Measurements from ENCODE around the gene AGFG1.
"Not testable (repeated sequence)": the region's sequence is repeated elsewhere in the genome, so short reads cannot be mapped to it uniquely, and the experiment has no call there.

The AGFG1 gene

GRCh38 chr2:227551836-227552235 is 79.9 kb downstream of the AGFG1 start:
- DNase-seq, result no peak

DNA sequence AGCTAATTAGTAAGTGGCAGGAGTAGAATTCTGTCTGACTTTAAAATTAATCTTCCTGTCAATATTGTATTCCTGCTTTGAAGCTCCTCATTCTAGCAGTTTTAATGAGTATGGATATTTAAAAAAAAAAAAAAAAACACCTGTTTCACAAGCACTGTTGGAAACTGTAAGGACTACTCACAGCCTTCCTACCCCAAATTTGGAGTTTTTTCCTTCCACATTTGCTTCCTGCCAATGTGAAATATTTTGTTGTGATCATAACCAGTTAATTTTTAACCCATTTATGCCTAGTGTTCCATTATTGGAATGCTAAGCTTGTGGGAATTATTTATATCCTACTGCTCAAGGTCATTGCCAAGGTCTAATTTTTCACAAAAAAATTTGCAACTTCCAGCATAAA is 90.6 kb downstream of the AGFG1 start:
- no peak for DNase-seq

DNA sequence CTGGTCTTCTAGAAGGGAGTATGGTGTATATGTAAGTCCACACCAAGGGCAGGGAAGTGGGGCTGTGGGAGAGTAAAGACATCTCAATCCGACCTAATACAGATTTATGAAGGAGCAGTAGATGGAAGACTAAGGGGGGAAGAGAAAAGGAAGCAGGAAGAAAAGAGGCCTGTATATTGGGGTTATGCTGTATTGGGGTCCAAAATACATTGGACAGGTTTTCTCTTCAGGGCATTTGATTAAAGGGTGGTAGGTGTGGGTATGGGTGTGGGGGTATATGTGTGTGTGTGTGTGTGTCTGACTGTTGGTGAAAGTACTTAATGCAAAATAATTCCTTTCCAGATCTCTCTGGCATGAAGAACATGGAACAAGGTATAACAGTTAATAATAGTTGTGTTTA is 93.1 kb downstream of the AGFG1 start:
- DNase-seq, result no peak

- DNase-seq, result no peak
Measured at GRCh38 chr2:227566012-227566411, 94.1 kb downstream of the AGFG1 start.

GRCh38 chr2:227568852-227569169 is 96.9 kb downstream of the AGFG1 start:
- DNase-seq, result no peak

DNA sequence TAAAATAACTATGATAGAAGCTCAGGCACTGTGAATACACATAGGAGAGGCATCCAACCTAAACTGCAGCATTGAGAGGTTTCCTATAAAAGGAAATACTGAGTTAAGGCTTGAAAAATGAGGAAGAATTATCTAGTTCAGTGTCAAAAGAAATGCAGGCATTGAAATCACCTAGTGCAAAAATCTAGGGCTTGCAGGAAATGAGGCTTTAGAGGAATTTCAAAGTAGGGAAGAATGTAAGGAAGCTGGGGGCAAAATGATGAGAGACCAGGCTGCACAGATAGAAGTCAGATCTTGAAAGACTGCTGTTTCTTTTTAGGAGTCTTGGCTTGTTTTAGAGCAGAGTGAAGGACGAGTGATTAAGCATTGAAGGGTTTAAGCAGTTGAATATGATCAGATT is 98.7 kb downstream of the AGFG1 start:
- DNase-seq, result no peak

- DNase-seq, result no peak
Measured at GRCh38 chr2:227576110-227576509, 104.2 kb downstream of the AGFG1 start.

DNA sequence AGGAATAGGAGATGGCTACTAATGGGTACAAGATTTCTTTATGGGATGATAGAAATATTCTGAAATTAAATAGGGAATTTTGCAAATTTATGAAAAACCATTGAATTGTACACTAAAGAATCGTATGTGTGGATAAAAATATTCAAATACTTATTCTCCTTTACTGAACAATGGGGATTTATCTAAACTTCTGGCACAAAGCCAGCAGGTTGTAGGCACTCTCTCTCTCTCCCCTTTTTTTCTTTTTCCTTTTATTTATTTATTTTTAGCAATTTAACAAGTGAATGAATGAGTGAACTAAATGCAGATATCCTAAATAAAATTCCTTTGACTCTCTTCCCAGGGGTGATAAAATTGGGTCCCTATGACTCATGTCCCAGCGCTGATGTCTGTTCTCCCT is 104.9 kb downstream of the AGFG1 start:
- no peak for DNase-seq

DNA sequence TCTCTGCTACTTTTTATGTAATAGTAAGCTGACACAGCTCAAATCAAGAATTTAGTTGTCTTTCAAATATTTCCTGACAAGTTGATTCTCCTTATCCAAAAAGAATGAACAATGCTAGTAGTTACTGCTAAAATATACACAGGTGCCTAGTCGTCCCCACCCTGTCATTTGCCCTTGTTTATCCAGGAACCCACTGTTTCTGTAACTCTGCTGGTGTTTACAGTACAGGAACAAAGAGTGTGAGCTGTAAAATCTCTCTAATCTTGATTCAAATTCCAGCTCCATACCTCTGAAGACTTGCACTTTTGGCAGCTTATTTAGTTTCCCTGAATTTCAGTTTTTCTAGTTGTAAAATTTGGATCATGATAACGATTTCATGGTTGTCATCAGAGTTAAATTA is 105.6 kb downstream of the AGFG1 start:
- DNase-seq, result no peak

GRCh38 chr2:227578642-227579041 is 106.7 kb downstream of the AGFG1 start:
- DNase-seq, result no peak

- DNase-seq, result no peak
Measured at GRCh38 chr2:227579791-227580190, 107.8 kb downstream of the AGFG1 start.

GRCh38 chr2:227582369-227582768 is 110.4 kb downstream of the AGFG1 start:
- DNase-seq, result no peak

GRCh38 chr2:227592694-227593387 is 120.9 kb downstream of the AGFG1 start:
- DNase-seq, result no peak

GRCh38 chr2:227595797-227596196 is 123.8 kb downstream of the AGFG1 start:
- no peak for DNase-seq

DNA sequence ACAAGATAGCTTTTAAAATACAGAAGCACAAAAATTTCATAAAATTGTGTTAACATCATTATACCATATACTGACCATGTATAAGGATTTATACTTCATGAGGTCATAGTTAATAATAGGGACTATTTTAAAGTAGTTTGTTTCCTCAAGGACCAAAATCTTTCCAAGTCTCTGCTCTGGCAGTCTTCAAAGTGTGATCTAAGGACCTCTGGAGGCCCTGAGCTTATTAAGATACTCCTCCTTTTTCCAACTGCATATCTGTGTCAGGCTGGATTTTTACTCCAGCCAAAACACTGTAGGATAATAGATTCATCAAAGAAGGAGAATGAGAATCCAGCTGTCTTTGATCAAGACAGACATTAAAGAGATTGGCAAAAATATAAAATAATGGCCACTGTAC is 125.1 kb downstream of the AGFG1 start:
- DNase-seq, result no peak

GRCh38 chr2:227597998-227598397 is 126.0 kb downstream of the AGFG1 start:
- no peak for DNase-seq

GRCh38 chr2:227598835-227599503 is 127.0 kb downstream of the AGFG1 start, which contains the start of gene SCYGR2:
Gene SCYGR2 (plus strand): TSS chr2:227598893. CDS start chr2:227598893, 0 bp downstream.
- DNase-seq, result not testable (repeated sequence)

DNA sequence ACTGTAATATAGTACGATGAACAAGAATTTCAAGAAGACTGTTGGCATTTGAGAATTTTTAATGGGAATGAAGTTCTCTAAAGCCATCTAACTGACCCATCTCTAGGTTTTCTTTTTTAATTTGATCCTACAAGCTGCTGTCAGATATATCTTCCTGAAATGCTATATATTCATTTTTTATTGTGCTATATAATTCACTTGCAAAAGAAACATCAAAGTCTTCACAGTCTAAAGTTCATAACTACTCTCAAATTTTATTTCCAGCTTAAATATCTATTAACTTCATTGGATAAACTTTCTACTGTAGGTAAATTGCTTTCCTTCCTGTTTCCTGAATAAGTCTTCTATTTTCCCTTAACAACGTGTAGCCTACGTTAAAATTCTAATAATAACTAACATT is 130.4 kb downstream of the AGFG1 start:
- no peak for DNase-seq

DNA sequence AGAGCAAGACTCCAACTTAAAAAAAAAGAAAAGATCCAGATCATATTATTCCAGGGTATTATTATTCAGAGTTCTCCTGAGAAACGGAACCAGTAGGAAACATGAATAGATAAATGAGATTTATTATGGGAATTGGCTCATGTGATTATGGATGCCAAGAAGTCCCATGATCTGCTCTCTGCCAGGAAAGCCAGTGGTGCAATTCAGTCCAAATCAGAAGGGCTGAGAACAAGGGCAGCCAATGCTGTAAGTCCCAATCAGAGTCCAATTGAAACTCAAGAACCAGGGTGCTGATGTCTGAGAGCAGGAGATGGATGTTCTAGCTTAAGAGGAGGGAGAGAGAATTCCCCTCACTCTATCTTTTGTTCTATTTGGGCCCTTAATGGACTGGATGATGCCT is 134.5 kb downstream of the AGFG1 start:
- no peak for DNase-seq

- DNase-seq, result no peak
Measured at GRCh38 chr2:227607941-227608340, 136.0 kb downstream of the AGFG1 start.

DNA sequence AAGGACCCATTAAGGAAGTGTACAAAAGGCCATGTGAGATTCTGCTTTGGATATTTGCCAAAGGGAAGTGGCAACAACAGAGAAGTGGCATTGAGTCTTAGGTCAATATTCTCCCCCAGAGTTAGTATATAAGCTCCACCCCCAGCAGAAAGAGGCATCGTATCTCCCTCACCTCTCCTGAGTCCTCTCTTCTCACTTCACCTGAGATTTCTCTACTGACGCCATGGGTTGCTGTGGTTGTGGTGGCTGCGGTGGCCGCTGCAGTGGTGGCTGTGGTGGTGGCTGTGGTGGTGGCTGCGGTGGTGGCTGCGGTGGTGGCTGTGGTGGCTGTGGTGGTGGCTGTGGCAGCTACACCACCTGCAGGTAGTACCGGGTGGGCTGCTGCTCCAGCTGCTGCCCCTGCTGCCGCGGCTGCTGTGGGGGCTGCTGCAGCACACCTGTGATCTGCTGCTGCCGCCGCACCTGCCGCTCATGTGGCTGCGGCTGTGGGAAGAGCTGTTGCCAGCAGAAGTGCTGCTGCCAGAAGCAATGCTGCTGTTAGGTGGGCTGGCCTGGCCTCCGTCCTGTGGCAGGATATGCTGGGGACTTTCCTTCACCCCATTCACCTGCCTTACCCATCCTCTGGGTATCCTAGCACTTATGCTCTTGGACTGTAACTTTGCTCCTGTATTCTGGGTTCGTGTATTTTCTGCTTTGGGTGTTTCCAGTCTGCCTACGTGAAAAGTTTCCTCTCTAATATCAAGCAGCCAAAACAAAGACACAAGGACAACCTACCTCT is 136.8 kb downstream of the AGFG1 start:
- no peak for DNase-seq

GRCh38 chr2:227610123-227610522 is 138.2 kb downstream of the AGFG1 start:
- DNase-seq, result no peak
